Fibroblast of peridontal ligament (primary cell): ENCODE data around the gene PI4KA.
"Not testable (repeated sequence)": the region's sequence is repeated elsewhere in the genome, so short reads cannot be mapped to it uniquely, and the experiment has no call there.

Experiments used
- DNase-seq: peaks from one replicate; pipeline ENCODE4 v3.0.0-alpha.2; 2010; ENCODE audit errors: extremely low read depth

PI4KA gene

GRCh38 chr22:20749453-20749852, 109.2 kb downstream of the PI4KA start:
- DNase-seq: no peak

GRCh38 chr22:20748731-20749428, 109.7 kb downstream of the PI4KA start:
- no peak for DNase-seq

GRCh38 chr22:20748082-20748481, 110.5 kb downstream of the PI4KA start:
- no peak for DNase-seq

GRCh38 chr22:20747223-20747622, 111.4 kb downstream of the PI4KA start:
- DNase-seq: no peak

- DNase-seq: no peak
Observed at GRCh38 chr22:20746431-20747189, 112.0 kb downstream of the PI4KA start.

- DNase-seq: no peak
Observed at GRCh38 chr22:20745119-20745518, 113.5 kb downstream of the PI4KA start.

GRCh38 chr22:20744456-20744855, 114.2 kb downstream of the PI4KA start:
- no peak for DNase-seq

- DNase-seq: no peak
Observed at GRCh38 chr22:20742764-20743163, 115.8 kb downstream of the PI4KA start.

- peak; percentile 12 for DNase-seq
Observed at GRCh38 chr22:20741634-20742581, 116.7 kb downstream of the PI4KA start.

GRCh38 chr22:20741008-20741633, 117.5 kb downstream of the PI4KA start:
- DNase-seq: no peak

- DNase-seq: no peak
Observed at GRCh38 chr22:20740222-20740951, 118.2 kb downstream of the PI4KA start.

GRCh38 chr22:20738394-20739089, 120.1 kb downstream of the PI4KA start:
- no peak for DNase-seq

GRCh38 chr22:20736891-20737290, 121.7 kb downstream of the PI4KA start:
- not testable (repeated sequence) for DNase-seq

GRCh38 chr22:20735356-20736162, 123.1 kb downstream of the PI4KA start:
- not testable (repeated sequence) for DNase-seq

GRCh38 chr22:20732431-20732830, 126.2 kb downstream of the PI4KA start:
- DNase-seq: not testable (repeated sequence)

GRCh38 chr22:20729194-20729593, 129.4 kb downstream of the PI4KA start:
- DNase-seq: no peak

- no peak for DNase-seq
Observed at GRCh38 chr22:20728523-20729190, 130.0 kb downstream of the PI4KA start.

GRCh38 chr22:20727118-20728015, 131.2 kb downstream of the PI4KA start:
- DNase-seq: no peak
